Suppressor macrophage treated with lipopolysaccharide for 1 hour (primary cell): ENCODE measurements around the gene FCN3.

Experiments
- DNase-seq, 3 donors: peaks; one replicate each; pipeline ENCODE4 v3.0.0-alpha.2; 2020 to 2022

Gene FCN3

GRCh38 chr1:27377760-27378495 lies 3.3 kb upstream of the FCN3 start:
- no peak for DNase-seq

GRCh38 chr1:27372808-27373690 lies 1.6 kb downstream of the FCN3 start:
- peak in 2 of 3 donors; percentile 19 to 32 for DNase-seq

GRCh38 chr1:27372022-27372807 lies 2.4 kb downstream of the FCN3 start:
- DNase-seq, result no peak

- DNase-seq, result peak; percentile 41 to 65 (median 50)
Observed at GRCh38 chr1:27368869-27369582, 5.6 kb downstream of the FCN3 start.

- no peak for DNase-seq
Observed at GRCh38 chr1:27367160-27367650, 7.4 kb downstream of the FCN3 start.

- peak; percentile 77 to 88 (median 77) for DNase-seq
Observed at GRCh38 chr1:27366411-27367159, 8.0 kb downstream of the FCN3 start, which contains the start of gene MAP3K6. TSS of gene MAP3K6 (minus strand) at chr1:27366961. CDS start at chr1:27366597, 364 bp downstream.

GRCh38 chr1:27366113-27366410 lies 8.6 kb downstream of the FCN3 start:
- peak; percentile 76 to 93 (median 87) for DNase-seq

- peak; percentile 80 to 94 (median 92) for DNase-seq
Observed at GRCh38 chr1:27365372-27366112, 9.1 kb downstream of the FCN3 start.

- no peak for DNase-seq
Observed at GRCh38 chr1:27364696-27365371, 9.8 kb downstream of the FCN3 start.

- DNase-seq, result no peak
Observed at GRCh38 chr1:27363766-27364695, 10.6 kb downstream of the FCN3 start.

- DNase-seq, result no peak
Observed at GRCh38 chr1:27361553-27361952, 13.1 kb downstream of the FCN3 start.

GRCh38 chr1:27361044-27361402 lies 13.6 kb downstream of the FCN3 start:
- DNase-seq, result no peak

GRCh38 chr1:27360159-27361043 lies 14.2 kb downstream of the FCN3 start:
- peak in 2 of 3 donors; percentile 32 to 53 for DNase-seq

- DNase-seq, result no peak
Observed at GRCh38 chr1:27359822-27360158, 14.8 kb downstream of the FCN3 start.

GRCh38 chr1:27358928-27359313 lies 15.7 kb downstream of the FCN3 start:
- DNase-seq, result no peak

GRCh38 chr1:27358038-27358927 lies 16.3 kb downstream of the FCN3 start:
- no peak for DNase-seq
